C1 segment of cervical spinal cord (tissue), 14 donors: ENCODE results near the gene ASB13.
A peak's percentile ranks its signal among the peaks of the same experiment; 100 is the strongest.

Experiments used
- DNase-seq, 14 donors: peaks; one replicate each; lab custom pipeline; 2025; lab: John Stamatoyannopoulos, UW

Gene ASB13

DNA sequence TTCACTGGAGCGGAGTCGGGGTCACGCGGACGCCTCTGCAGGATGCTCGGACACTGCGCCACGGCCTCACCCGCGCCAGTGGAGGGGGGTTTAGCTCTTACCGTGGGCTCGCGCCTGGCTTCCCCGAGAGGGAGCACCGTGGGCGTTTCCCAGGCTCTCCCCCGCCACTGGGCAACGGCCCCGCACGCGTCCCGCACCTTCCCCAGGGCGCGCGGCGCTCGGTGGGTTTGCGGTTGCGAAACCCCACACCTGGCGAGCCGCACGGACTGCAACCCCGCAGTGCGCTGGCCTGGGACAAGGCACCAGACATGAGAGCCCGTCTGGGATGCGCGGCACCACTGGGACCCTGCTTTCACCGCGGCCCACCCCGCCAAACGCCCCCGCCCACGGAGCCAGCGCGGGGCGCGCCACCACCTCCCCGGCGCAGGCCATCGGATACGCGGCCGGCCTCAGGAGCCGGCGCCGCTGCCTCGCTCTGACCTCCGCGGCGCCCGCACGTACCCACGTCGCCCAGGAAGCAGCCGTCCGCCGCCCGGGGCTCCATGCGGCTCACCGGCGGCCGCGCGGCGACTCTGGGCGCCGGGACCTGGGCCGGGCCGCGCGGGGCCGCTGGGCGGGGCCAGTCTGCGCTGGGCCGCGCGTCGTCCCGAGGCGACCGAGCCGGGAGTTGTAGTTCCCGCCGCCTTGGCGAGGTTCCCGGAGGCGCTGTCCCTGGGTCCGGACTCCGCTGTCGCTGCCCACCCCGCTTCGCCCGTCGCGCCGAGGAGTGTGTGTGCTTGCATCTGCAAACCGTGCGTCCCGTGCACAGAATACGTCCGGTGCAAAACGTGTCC lies at the start of gene ASB13:
Gene ASB13, minus strand, starts transcription at position 588 of the 833 bp plus-strand sequence. Its CDS starts 44 bp downstream, at position 544.
- DNase-seq = peak in 11 of 14 donors; percentile 12 to 80 (median 46)

GRCh38 chr10:5711642-5712041 lies 45.2 kb upstream of the ASB13 start:
- no peak for DNase-seq

DNA sequence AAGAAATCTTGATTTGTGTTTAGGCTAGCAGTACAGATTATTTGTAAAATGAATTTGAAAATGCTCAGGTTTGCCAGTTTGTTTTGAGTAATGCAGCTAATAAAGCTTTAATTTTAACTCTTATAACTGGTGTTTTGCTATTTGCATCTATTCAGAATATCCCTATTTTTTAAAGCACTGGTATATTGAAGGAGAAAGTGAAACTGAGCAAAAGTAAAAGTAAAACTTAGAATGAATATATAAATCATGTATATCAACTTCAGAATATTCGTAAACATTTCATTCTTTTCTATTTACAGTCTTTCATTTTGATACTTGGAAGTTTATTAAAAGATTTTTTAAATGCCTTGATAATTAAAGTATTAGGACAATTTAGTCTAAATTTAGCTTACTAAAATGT lies 44.5 kb upstream of the ASB13 start:
- DNase-seq = no peak

- no peak for DNase-seq
Measured at GRCh38 chr10:5709865-5710264, 43.5 kb upstream of the ASB13 start.

GRCh38 chr10:5708356-5708755 lies 42.0 kb upstream of the ASB13 start:
- no peak for DNase-seq

- no peak for DNase-seq
Measured at GRCh38 chr10:5698062-5698461, 31.7 kb upstream of the ASB13 start.

- DNase-seq = no peak
Measured at GRCh38 chr10:5697342-5697741, 30.9 kb upstream of the ASB13 start.

DNA sequence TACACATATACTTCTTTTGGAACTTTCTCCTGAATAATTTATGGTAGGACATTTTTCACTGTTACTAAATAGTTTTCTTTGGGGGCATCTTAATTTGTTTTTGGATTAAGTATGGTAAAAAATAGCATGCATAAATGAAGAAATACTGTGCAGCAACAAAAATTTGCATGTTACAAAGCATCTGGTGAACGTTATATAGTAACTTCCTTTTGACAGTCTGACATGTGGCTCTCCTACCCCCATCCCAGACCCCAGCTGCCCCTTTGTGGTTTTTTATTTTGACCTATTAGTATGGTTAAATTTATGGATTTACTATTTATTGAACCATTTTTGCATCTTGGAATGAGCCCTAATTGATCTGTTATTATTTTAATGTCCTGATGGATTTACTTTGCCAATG lies 28.2 kb upstream of the ASB13 start:
- DNase-seq = no peak

GRCh38 chr10:5692461-5693358 lies 26.3 kb upstream of the ASB13 start:
- DNase-seq = peak in 13 of 14 donors; percentile 9 to 70 (median 23)

- no peak for DNase-seq
Measured at GRCh38 chr10:5691786-5692185, 25.4 kb upstream of the ASB13 start.

DNA sequence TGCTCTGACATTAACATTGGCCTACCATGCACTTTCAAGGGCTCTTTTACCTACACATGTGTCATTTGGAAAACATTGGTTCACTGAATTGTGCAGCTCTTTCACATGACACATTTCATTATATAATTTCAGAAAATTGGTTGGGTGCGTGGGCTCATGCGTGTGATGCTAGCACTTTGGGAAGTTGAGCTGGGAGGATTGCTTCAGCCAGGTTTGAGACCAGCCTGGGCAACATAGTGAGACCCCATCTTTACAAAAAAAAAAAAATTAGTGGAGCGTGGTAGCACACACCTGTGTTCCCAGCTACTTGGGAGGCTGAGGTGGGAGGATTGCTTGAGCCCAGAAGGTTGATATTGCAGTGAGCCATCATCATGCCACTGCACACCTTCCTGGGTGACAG lies 22.2 kb upstream of the ASB13 start:
- DNase-seq = no peak

- DNase-seq = no peak
Measured at GRCh38 chr10:5685764-5686240, 19.4 kb upstream of the ASB13 start.

DNA sequence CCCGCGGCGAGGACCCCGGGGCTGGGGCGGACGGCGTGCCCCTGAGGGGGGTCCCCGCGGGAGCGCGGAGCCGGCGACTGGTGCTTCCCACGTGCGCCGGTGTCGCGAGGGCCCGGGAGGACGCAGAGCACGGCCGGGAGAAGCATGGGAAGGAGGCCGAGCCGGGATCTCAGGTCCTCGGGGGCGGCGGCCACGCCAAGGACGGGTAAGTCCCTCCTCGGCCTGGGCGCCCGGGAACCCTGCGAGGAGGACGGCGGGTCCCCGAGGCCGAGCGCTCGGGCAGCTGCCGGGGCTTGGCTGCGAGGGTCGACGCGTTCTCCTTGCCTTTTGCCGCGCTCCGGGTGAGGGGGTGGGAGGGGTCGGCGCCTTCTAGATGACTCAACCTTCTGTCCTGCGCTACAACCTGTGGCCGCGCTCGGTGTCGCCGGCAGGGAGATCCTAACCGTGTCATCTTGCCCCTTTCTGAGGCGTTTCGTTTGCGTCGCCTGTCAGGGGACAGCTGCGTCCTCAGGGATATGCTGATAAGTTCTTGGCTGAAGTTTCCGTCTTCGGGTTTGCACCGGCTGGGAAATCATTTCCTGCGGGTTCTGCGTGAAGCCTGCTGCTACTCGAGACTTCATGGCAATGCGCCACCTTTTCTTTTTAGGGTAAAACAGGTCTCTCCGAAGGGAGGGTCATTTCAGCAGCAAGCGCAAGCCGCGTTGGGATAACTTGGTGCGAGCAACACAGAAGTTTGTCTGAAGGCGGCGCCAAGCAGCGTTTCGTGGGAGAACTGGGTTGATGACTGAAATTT lies 18.8 kb upstream of the ASB13 start:
- peak in 12 of 14 donors; percentile 20 to 65 (median 36) for DNase-seq

DNA sequence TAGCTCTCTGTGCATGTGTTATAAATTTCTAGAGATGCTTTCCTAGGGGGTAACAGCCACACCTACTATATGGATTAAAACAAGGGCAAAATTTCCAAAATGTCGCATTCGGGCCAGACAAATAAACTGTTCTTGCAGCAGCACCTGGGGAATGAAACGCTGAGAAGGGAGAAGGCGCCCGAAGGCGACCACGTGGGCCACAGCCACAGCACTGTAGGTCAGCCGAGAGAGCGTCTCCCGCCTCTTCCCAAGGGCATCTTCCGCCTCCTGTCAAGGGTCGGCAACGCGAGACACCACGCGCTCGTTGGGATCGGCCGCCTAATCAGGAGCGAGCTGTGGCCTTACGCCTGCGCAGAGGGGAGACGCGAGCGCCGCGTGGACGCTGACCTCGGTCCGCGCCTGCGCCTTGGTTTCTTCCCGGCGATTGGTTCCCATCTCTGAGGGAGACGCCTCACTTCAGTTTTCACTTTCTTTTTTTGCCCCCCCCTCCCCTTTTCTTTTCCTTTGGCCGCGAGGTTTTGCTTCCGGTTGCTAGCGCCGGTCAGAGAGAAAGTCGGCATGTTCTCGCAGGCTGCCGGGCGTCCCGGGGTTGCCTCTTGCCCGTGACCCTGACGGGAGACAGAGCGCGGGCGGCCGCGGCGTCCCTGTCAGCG lies 18.0 kb upstream of the ASB13 start, which contains the start of gene TASOR2:
Gene TASOR2, plus strand, starts transcription at position 521 of the 653 bp plus-strand sequence. CDS start 35,805 bp downstream, outside the sequence.
- DNase-seq = peak; percentile 82 to 98 (median 96)

DNA sequence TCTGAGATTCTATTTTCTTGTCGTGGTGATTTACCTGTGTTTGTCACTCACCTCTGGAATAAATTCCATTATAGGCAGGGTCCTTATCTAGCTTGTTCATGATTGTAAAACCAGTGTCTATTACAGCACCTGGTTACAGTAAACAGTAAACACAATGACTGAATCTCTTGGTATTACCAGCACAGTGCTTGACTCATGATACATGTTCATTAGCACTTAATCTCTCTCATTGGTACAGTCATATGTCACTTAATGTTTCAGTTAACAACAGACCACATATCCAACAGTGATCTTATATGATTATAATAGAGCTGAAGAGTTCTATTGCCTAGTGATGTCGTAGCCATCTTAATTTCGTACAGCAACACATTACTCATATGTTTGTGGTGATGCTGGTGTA lies 16.7 kb upstream of the ASB13 start:
- no peak for DNase-seq

DNA sequence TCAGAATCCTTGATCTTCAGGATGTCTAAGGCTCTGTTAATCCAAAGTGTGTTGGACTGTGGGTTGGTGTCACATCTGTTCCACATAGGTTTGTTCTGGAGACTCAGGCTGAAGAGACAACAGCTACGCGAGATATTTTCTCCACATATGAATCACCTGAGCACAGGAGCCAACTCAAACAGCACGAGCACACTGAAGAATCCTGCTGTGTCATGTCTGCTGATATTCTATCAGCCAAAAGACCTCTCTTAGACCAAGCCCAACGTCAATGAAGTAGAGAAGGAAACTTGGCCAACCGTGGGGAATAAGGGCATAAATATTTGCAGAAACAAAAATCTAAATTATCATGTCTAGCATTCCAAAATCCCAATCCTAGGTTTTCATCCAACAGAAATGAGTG lies 15.5 kb upstream of the ASB13 start:
- DNase-seq = no peak

DNA sequence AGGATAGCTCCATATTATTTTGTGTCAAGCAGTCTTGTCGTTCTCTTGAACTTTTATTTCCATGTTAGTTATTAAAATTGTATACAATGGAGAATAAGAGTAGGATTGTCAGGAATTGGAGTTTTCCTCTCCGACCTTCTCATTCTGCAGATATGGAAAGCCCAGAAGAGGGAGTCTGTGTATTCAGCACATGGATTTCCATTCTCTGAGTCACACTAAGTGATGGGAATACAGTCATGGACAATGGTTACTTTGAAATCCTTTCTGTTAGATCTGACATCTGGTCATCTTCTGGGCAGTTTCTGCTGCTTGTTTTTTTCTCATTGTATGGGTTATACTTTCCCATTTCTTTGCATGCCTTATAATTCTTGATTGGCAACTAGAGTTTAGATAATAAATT lies 13.2 kb upstream of the ASB13 start:
- DNase-seq = no peak

- no peak for DNase-seq
Measured at GRCh38 chr10:5679037-5679435, 12.6 kb upstream of the ASB13 start.

DNA sequence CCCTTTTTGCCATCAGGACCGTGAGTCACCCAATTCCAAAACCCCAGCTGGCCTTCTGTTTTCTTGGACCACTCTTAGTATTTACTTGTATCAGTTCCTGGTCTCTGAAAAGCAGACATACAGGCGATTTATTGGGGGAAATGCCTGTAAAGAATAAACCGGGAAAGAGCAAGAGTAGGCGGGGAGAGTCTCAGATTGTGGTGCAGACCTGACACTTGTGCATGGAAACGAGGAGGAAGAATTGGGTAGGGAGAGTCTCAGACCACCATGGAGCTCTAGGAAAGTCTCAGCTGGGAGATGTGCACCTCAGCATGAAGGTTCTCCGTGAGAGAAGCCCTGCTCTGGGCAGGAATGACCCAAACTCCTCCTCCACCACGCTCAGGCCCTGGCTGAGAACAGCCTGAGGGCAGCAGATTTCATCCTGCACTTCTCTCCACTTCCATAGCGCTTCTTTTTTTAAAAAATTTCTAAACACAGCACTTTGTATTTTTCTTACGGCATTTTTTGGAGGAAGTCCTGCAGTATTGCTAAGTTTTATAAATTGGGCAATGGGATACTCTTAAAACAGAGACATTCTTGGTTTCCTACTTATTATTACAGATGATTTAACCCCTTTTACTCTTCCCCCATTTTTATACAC lies 12.1 kb upstream of the ASB13 start:
- DNase-seq = no peak

GRCh38 chr10:5670662-5671375 lies 4.4 kb upstream of the ASB13 start:
- no peak for DNase-seq
